ENCODE data around the gene UTP4.

The UTP4 gene

GRCh38 chr16:69116906-69117305, 15.5 kb upstream of the UTP4 start:
- ATAC-seq (ENCODE audit: insufficient read depth, low read depth), result peak; percentile 27; the same call in 1 of the 3 replicates

GRCh38 chr16:69118468-69118867, 14.0 kb upstream of the UTP4 start:
- Histone ChIP-seq H4K20me1 (ENCODE audit: insufficient read depth, low read length) (peaks cover 72% of the 10 kb centered on the region), H3K36me3 (ENCODE audit: insufficient read depth, low read length) (peaks cover 87% of the 10 kb centered on the region), H3K4me1 (ENCODE audit: insufficient read depth, low read length) (no peaks in the 10 kb centered on the region)

More at GRCh38 chr16:69116906-69117305, 15.5 kb upstream of the UTP4 start:
- Histone ChIP-seq H3K4me1 (ENCODE audit: insufficient read depth, low read length) (no peaks in the 10 kb centered on the region), H3K4me3 (ENCODE audit: low read depth in 1 of 2, low read length in 2 of 2) (no peak overlapping the region), H4K20me1 (ENCODE audit: insufficient read depth, low read length) (peaks cover 74% of the 10 kb centered on the region), H3K9ac (ENCODE audit: low read depth, low read length) (no peak overlapping the region), H3K79me2 (ENCODE audit: insufficient read depth, low read length) (peaks cover 25% of the 10 kb centered on the region), H2AFZ (ENCODE audit: low read depth, low read length) (no peak overlapping the region), H3K27me3 (ENCODE audit: insufficient read depth, low read length, poor library complexity) (no peaks in the 10 kb centered on the region), H3K27ac (ENCODE audit: low read length) (no peak overlapping the region), H3K36me3 (ENCODE audit: insufficient read depth, low read length) (peaks cover 84% of the 10 kb centered on the region), H3K9me3 (ENCODE audit: insufficient read depth, low read length, severe bottlenecking) (no peaks in the 10 kb centered on the region), H3K4me2 (ENCODE audit: insufficient read depth, low read length) (no peak overlapping the region)
- peak; percentile 18 for DNase-seq
- TF ChIP-seq EZH2 (IDR thresholded peaks at IDR 0.05; ENCODE audit: borderline replicate concordance, low read depth, low read length, severe bottlenecking) (no peak), CTCF (IDR thresholded peaks at IDR 0.05; ENCODE audit: borderline replicate concordance, extremely low read depth, low read length, poor library complexity, severe bottlenecking) (no peak)

GRCh38 chr16:69118994-69119393, 13.5 kb upstream of the UTP4 start:
- Histone ChIP-seq H3K4me2 (ENCODE audit: insufficient read depth, low read length) (no peak overlapping the region), H3K27me3 (ENCODE audit: insufficient read depth, low read length, poor library complexity) (no peaks in the 10 kb centered on the region), H3K36me3 (ENCODE audit: insufficient read depth, low read length) (peaks cover 83% of the 10 kb centered on the region), H3K4me3 (ENCODE audit: low read depth in 1 of 2, low read length in 2 of 2) (no peak overlapping the region), H3K9me3 (ENCODE audit: insufficient read depth, low read length, severe bottlenecking) (no peaks in the 10 kb centered on the region), H3K4me1 (ENCODE audit: insufficient read depth, low read length) (no peaks in the 10 kb centered on the region), H3K9ac (ENCODE audit: low read depth, low read length) (no peak overlapping the region), H2AFZ (ENCODE audit: low read depth, low read length) (no peak overlapping the region), H3K27ac (ENCODE audit: low read length) (no peak overlapping the region), H4K20me1 (ENCODE audit: insufficient read depth, low read length) (peaks cover 74% of the 10 kb centered on the region), H3K79me2 (ENCODE audit: insufficient read depth, low read length) (peaks cover 45% of the 10 kb centered on the region)
- no peak for TF ChIP-seq EZH2 (IDR thresholded peaks at IDR 0.05; ENCODE audit: borderline replicate concordance, low read depth, low read length, severe bottlenecking)
- no peak for TF ChIP-seq CTCF (IDR thresholded peaks at IDR 0.05; ENCODE audit: borderline replicate concordance, extremely low read depth, low read length, poor library complexity, severe bottlenecking)
- DNase-seq, result no peak
- ATAC-seq (ENCODE audit: insufficient read depth, low read depth), result no peak

More at GRCh38 chr16:69118468-69118867, 14.0 kb upstream of the UTP4 start:
- H3K27ac ChIP-seq (ENCODE audit: low read length), result no peak overlapping the region
- no peak overlapping the region for H3K9ac ChIP-seq (ENCODE audit: low read depth, low read length)
- H3K9me3 ChIP-seq (ENCODE audit: insufficient read depth, low read length, severe bottlenecking), result no peaks in the 10 kb centered on the region
- no peak overlapping the region for H2AFZ ChIP-seq (ENCODE audit: low read depth, low read length)
- TF ChIP-seq EZH2 (IDR thresholded peaks at IDR 0.05; ENCODE audit: borderline replicate concordance, low read depth, low read length, severe bottlenecking), result no peak
- no peak for TF ChIP-seq CTCF (IDR thresholded peaks at IDR 0.05; ENCODE audit: borderline replicate concordance, extremely low read depth, low read length, poor library complexity, severe bottlenecking)
- peaks cover 39% of the 10 kb centered on the region for H3K79me2 ChIP-seq (ENCODE audit: insufficient read depth, low read length)
- no peaks in the 10 kb centered on the region for H3K27me3 ChIP-seq (ENCODE audit: insufficient read depth, low read length, poor library complexity)
- H3K4me3 ChIP-seq (ENCODE audit: low read depth in 1 of 2, low read length in 2 of 2), result no peak overlapping the region
- no peak overlapping the region for H3K4me2 ChIP-seq (ENCODE audit: insufficient read depth, low read length)
- ATAC-seq (ENCODE audit: insufficient read depth, low read depth), result no peak
- DNase-seq, result no peak

GRCh38 chr16:69119536-69119935, 12.9 kb upstream of the UTP4 start:
- Histone ChIP-seq H3K27me3 (ENCODE audit: insufficient read depth, low read length, poor library complexity) (no peaks in the 10 kb centered on the region), H3K79me2 (ENCODE audit: insufficient read depth, low read length) (peaks cover 50% of the 10 kb centered on the region), H3K4me3 (ENCODE audit: low read depth in 1 of 2, low read length in 2 of 2) (no peak overlapping the region), H3K9me3 (ENCODE audit: insufficient read depth, low read length, severe bottlenecking) (no peaks in the 10 kb centered on the region), H3K4me1 (ENCODE audit: insufficient read depth, low read length) (no peaks in the 10 kb centered on the region), H3K27ac (ENCODE audit: low read length) (no peak overlapping the region), H3K4me2 (ENCODE audit: insufficient read depth, low read length) (no peak overlapping the region), H3K36me3 (ENCODE audit: insufficient read depth, low read length) (peaks cover 83% of the 10 kb centered on the region), H4K20me1 (ENCODE audit: insufficient read depth, low read length) (peaks cover 74% of the 10 kb centered on the region), H2AFZ (ENCODE audit: low read depth, low read length) (no peak overlapping the region), H3K9ac (ENCODE audit: low read depth, low read length) (no peak overlapping the region)
- ATAC-seq (ENCODE audit: insufficient read depth, low read depth) (no peak), DNase-seq (no peak)
- TF ChIP-seq EZH2 (IDR thresholded peaks at IDR 0.05; ENCODE audit: borderline replicate concordance, low read depth, low read length, severe bottlenecking) (no peak), CTCF (IDR thresholded peaks at IDR 0.05; ENCODE audit: borderline replicate concordance, extremely low read depth, low read length, poor library complexity, severe bottlenecking) (no peak)

Data from DND-41 (cell line).